Measurements from ENCODE around the gene ZMAT2.
"Not testable (repeated sequence)": the region's sequence is repeated elsewhere in the genome, so short reads cannot be mapped to it uniquely, and the experiment has no call there.

Gene ZMAT2

DNA sequence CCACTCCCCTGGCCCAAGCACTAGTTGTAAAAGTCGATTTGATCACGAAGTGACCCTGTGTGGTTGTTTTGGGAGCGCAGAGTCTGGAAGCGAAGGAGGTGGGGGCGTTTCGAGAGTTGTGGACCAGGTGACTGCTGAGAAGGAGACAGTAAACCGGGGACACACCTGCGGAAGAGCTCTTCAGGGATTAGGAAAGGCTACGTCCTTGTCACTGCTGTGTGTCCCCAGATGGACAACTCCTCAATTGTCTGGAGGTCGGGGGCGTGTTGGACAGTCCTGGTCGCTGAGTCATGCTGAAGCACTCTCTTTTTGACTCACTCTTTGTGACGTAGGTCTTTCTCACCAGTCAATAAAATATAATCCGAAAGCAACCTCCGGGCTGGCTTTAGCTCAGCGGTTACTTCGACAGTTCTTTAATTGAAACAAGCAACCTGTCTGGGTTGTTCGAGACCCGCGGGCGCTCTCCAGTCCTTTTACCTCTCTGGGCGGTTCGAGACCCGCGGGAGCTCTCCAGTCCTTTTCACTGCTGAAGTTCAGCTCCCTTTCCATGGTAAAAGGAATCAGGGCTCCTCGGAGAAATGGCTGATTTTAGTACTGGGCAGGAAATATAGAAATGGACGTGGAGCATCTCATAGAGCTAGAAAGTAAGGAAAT, 10.8 kb downstream of the ZMAT2 start:
- DNase-seq: peak; percentile 98

DNA sequence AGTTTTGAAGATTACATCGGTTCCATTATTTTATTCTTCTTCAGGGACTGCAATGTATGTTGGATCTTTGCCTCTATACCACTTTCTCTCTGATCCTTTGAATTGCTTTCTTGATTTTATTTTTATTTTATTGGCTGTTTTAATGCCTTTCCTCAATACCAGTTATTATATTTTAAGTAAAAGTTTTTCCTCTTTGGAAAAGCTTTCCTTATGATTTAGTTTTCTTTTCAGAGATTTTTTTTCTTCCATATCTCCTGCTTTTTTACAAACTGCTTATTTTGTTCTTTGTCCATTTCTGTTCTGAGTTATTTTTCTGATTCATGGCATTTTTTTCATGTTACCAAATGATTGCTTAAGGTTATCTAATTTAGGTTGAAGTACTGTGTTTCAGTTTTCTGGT, 11.5 kb downstream of the ZMAT2 start:
- DNase-seq: no peak

DNA sequence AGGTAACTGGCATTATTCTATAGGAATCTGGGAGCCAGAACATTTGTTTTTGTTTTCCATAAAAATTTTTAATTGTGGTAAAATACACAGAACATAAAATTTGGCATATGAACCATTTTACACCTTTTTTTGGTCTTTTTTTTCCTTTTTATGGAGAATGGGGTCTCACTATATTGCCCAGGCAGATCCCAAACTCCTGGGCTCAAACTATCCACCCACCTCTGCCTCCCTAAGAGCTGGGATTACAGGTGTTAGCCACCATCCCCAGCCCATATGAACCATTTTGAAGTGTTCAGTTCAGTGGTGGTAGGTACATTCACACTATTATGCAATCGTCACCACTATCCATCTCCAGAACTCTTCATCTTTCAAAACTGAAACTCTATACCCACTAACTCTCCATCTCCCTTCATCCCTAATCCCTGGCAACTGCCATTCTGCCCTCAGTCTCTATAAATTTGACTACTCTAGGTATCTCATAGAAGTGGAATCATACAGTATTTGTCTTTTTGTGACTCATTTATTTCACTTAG, 13.4 kb downstream of the ZMAT2 start:
- DNase-seq: no peak

DNA sequence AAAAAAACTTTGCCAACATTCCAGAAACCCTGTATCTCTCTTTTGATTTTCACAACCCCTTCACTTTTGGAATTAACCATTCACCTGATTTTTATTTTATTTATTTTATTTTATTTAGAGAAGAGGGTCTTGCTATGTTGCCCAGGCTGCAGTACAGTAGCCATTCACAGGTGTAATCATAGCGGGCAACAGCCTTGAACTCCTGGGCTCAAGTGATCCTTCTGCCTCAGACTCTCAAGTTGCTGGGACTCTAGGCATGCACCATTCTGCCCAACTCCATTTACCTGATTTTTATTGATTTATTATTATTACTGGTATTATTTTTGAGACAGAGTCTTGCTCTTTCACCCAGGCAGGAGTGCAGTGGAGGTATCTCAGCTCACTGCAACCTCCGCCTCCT, 16.0 kb downstream of the ZMAT2 start:
- not testable (repeated sequence) for DNase-seq

DNA sequence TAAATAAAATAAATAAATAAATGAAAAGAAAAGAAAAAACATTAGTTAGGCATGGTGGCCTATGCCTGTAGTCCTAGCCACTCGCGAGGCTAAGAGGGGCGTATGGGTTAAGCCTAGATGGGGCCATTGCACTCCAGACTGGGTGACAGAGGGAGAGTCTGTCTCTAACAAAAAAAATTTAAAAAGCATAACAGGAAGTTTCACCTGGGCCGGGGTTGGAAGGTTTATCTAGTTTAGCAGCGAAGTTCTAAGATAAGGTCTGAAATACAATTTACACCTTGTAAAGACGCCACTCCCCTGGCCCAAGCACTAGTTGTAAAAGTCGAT, 18.0 kb downstream of the ZMAT2 start:
- no peak for DNase-seq

DNA sequence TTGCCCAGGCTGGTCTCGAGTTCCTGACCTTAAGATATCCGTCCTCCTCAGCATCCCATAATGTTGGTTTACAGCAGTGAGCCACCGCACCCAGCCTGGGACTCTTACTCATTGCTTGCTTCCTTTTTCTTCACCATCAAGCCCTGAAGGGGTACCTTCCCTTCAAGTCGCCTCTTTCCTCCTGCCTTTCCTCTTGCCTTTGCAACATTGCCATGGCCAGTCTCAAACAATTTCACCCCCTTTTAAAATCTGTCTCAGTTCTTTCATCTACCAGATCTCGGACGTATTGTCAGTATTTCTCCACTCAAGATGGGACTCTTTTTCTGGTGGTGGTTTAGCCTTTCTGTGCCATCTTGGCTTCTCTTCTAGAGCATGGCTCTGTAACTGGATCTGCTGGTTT, 20.5 kb downstream of the ZMAT2 start:
- not testable (repeated sequence) for DNase-seq

DNA sequence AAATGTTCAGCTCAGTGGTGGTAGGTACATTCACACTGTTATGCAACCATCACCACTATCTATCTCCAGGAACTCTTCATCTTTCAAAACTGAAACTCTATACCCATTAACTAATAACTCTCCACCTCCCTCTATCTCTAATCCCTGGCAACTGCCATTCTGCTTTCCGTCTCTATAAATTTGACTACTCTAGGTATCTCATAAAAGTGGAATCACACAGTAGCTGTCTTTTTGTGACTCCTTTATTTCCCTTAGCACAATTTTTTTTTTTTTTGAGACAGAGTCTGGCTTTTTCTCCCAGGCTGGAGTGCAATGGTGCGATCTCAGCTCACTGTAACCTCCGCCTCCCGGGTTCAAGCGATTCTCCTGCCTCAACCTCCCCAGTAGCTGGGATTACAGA, 21.1 kb downstream of the ZMAT2 start:
- not testable (repeated sequence) for DNase-seq

DNA sequence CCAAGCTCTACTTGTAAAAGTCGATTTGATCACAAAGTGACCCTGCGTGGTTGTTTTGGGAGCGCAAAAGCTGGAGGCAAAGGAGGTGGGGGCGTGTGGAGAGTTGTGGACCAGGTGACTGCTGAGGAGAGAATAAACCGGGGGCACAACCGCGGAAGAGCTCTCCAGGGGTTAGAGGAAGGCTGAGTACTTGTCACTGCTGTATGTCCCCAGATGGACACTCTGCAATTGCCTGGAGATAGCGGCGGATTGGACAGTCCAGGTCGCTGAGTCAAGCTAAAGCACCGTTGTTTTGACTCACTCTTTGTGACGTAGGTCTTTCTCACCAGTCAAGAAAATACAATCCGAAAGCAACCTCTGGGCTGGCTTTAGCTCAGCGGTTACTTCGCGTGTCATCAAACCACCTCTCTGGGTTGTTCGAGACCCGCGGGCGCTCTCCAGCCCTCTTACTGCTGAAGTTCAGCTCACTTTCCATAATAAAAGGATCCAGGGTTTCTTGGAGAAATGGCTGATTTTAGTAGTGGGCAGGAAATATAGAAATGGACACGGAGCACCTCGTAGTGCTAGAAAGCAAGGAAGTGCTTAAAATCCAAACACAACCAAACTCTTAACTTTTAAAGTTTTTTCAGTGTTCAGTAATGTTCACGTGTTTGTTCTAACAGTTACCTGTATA, 25.7 kb downstream of the ZMAT2 start:
- DNase-seq: peak; percentile 84

DNA sequence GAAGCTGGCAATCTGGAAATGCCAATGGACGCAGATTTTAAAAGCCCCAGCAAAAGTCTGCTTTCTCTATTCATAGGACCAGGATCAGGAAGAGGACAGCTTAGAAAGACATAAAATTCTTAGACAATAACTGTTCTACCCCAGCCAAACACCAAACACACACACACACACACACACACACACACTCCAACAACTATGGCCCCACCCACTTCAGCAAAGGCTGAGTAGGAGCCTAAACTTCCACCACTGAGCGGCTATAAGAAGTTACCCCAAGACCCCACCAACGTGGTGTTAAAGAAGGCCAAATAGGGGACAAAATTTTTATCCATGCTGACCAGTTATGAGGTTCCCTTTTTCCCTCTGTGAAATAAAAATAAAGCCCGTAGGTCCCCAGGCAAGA, 32.9 kb downstream of the ZMAT2 start:
- DNase-seq: no peak

DNA sequence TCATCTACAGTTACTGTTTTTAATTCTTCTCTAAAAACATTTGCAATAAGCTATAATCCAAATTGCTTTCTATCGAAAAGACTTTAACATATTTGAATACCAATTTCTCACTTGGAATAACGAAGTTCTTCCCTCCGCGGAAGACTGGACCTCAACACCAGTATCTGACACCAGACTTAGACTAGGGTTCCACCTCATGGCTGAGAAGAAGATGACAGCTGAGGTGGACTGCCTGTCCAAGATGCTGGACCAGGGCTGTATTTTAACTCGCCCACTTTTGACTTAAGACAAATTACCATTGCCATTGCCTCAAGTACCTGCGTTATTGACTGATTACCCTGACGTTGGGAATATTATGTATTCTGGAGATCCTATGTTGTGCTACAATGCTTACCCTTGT, 34.1 kb downstream of the ZMAT2 start:
- DNase-seq: no peak

DNA sequence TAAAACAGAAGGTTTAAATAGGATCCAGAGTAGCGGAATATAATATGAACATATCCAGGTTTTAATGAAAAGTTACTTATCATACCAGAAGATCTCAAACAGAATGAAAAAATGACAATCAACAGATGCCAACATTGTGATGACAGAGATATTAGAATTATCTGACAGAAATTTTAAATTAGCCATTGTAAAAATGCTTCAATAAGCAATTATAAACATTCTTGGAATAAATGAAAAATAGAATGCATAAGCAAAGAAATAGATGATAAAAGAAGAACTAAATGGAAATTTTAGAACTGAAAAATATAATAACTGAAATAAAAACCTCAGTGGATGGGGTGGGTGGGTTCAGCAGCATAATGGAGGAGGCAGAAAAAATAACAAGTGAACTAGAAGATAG, 37.2 kb downstream of the ZMAT2 start:
- no peak for DNase-seq

DNA sequence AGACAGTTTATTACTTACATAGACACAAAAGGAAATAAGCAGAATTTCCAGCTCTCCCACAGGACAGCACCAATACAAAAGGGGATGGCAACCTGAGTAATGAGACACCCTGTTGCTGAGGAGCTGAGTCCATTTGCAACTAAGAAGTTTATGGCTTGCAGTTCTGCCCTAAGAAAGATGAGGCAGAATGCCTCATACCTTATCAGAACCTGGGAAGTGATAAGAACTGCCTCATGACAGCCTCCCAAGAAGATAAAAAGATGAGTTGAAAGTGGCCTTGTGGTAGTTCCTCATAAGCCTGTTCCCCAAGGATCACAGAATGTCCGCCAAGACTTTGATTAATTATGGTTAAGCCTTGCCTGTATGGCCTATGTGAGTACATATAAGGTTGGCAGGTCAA, 41.7 kb downstream of the ZMAT2 start:
- DNase-seq: no peak

DNA sequence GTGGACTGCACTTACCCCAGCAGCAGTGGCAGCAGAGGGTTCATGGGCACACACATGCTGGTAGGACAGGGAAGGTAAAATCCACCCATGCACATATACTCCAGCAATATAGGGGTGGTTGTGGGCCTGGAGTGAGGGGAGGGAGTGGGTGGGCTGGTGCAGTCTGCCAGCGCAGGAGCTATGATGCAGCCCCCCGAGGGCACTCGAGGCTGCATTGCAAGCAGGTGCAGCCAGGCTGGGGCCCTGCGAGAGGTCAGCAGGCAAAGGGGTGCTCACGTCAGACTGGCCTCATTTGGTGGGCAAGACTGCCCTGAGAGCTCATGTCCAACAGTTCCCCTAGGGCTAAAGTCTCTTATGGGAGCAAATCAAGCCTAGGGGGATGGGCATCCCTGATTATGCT, 53.3 kb downstream of the ZMAT2 start:
- no peak for DNase-seq
